HG02763 (cell line): ENCODE results near the gene PPP1R13B.

Experiments used
- ATAC-seq: cut with Tn5 transposase; IDR thresholded peaks from one replicate; pipeline ENCODE4 v1.9.1; 2021; ENCODE audit warnings: mild to moderate bottlenecking, moderate library complexity; ENCODE audit not compliant: unreplicated experiment

PPP1R13B gene

GRCh38 chr14:103733651-103734050 lies 113.7 kb downstream of the PPP1R13B start:
- ATAC-seq: no peak

- ATAC-seq: no peak
These were observed 114.3 kb downstream of the PPP1R13B start for GRCh38 chr14:103732868-103733620.

DNA sequence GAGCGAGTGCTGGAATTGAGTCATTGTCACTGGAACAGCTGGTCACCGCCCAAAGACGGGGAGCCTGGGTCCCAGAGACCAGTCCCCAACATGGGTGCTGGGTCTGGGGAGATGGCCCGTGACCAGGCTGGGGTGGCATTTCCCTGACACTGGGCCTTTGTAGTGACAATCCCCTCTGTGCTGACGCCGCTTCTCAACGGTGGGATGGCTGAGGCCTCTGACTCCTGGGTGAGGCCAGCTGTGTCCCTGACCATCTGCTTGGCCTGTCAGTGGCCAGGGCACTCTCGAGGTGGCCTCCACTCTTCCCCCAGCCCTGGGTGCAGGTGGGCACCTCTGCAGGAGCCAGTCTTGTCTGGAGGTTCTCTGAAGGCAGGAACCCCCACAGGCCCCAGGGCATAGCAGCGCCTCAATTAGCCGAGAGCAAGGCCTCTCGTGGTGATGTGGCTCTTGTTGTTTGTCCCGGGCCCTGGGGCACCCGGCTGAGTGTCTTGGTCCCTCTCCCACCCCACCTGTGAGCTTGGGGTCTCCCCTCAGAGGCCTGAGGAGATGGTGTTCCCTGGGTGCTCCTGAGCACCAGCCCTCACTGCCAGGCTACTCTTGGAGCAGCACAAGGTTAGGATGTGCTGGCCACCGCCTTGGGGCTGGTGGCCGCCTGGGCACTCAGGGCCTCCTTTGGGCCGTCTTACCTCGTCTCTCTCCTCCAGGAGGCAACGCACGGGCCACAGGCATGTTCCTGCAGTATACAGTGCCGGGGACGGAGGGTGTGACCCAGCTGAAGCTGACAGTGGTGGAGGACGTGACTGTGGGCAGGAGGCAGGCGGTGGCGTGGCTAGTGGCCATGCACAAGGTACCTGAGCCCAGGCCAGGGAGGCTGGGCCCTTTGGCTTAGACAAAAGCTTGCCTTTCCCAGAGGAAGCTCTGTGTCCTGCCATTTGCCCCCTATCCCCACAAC lies 115.2 kb downstream of the PPP1R13B start:
- no peak for ATAC-seq

DNA sequence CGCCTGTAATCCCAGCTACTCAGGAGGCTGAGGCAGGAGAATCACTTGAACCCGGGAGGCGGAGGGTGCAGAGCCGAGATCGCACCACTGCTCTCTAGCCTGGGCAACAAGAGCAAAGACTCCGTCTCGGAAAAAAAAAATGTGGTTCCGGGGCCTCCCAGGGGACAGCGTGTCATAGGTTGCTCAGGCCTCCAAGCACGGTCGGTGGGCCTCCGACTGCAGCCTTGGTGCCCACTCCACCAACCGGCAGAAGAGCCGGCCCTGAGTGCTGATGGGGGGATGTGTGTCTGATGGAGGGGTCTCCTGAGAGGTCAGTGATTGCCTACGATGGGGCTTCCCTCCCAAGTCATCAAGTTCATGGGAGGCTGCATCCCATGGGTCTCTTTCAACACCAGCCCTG lies 115.9 kb downstream of the PPP1R13B start:
- no peak for ATAC-seq

DNA sequence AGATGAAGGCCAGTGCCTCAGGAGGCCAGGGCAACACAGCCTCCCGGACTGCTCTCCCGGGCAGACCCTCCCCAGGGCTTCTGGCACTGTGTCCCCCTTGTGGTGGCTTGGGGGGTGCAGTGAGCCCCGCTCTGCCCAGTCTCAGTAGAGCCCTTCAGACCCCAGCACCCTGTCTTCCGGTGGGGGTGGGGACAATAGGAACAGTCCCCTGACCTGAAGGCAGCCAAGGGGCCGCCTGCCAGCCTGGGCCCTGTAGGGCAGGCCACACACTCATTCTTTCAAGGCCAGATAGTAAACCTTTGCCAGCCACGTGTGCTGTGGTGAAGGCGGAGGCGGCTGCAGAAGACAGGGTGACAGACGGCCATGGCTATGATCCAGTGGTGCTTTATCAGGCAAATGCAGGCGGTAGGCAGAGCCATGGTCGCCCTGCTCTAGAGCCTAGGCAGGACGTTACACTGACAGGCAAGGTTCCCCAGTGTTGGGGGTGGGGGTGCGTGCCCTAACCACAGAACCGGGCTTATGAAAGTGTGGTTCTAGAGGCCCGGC lies 116.8 kb downstream of the PPP1R13B start:
- no peak for ATAC-seq

- no peak for ATAC-seq
These were observed 117.6 kb downstream of the PPP1R13B start for GRCh38 chr14:103729496-103730448.

DNA sequence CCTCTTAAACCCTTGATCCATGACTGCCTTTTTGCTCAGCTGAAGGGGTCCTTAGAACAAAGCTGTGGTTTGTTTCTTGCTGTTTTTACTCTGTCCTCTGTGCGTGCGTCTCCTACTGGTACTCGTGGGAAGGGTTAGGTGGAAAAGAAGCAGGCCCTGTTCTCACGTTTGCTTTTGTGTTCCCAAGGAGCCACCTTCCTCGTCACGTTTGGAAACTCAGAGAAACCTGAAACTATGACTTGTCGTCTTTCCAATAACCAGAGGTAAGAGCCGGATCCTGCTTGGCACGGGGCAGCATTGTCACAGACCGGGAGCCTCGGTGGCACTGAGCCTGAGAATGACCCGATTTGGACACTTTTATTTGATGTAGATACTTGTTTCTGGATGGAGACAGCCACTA lies 118.7 kb downstream of the PPP1R13B start:
- no peak for ATAC-seq

- ATAC-seq: no peak
These were observed 119.2 kb downstream of the PPP1R13B start for GRCh38 chr14:103728141-103728540.

GRCh38 chr14:103727313-103727980 lies 119.9 kb downstream of the PPP1R13B start:
- ATAC-seq: no peak

GRCh38 chr14:103726474-103726873 lies 120.9 kb downstream of the PPP1R13B start:
- no peak for ATAC-seq

GRCh38 chr14:103725739-103726395 lies 121.5 kb downstream of the PPP1R13B start:
- ATAC-seq: no peak

DNA sequence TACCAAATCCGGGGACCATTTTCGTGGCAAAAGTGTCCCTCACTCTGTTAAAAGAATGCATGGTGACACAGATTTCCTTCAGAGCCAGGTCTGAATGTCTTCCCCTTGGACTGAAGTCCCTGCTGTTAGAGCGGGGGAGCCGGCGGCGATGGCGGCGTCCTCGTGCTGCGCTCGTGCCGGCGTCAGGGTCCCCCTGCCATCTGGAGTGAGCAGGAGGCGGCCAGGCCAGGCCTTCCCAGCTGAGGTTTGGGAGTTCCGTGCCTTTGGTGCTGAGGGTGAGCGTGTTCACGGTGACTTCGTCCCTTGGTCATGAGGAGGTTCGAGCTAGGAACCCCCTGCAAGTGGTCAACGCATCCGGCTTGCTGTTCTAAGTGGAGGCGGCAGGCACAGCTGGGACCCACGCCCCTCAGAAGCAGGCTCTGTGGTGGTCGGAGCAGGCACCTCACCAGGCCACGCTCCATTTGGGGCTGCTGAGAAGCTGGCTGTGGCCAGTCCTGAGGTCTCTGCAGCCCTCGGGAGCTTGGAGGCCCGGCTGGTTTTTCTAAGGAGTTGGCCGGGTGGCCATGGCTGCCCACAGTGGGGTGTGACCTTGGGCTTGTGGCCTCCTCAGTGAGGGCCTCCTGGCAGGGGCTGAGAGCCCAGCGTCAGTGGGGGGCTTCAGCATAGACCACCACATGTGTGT lies 122.2 kb downstream of the PPP1R13B start:
- no peak for ATAC-seq

DNA sequence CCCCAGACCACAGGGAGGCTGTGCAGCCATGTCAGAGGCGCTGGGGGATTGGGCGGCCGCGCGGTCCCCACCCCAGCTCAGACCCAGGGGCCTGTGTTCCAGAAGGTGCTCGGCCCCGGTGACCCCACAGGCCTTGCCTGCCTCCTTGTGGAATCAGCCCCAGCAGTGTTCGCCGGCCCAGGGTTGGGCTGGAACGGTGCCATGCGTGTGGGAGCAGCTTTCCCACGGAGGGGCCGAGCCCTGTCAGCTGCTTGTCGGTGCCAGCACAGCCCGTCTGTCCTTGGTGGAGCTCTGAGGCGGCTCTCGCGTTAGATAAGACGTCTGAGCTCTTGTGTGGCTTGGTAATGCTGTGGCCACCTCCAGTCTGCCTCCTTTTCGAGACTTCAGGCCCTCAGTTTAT lies 123.3 kb downstream of the PPP1R13B start:
- ATAC-seq: no peak

GRCh38 chr14:103723748-103724081 lies 123.7 kb downstream of the PPP1R13B start:
- ATAC-seq: no peak

DNA sequence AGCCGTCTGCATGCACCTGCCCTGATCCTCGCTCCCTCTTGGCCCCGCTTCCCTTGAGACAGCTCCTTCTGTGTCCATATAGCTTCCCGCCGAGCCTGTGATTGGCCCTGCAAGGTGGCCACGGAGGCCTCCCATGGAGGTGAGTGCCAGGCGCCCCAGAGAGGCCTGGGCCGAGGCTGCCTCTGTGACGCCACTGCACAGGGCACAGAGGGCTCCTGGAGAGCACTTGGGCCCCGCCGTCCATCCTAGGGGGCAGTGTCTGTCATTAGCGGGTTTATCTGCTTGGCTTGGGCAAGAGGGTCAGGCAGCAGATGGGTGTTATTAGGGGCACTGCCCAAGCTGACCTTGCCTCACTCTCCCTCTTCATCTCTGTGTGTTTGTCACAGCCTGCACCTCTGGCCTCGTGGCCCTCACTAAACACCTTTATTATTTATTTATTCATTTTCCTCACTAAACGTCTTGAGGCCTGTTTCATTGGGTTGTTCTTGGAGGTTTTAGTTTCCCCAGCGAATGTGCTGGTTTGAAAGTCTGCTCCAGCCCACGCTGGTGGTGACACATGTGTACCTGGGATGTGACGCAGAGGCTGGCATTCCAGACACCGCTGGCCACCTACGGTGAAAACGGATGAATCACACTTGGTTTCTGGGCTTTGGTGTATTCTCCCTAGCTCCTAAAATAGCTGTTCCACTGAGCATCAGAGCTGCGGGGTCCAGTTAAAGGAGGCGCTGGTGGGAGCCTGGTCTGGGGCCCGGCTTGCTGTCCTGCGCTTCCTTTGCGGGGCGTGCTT lies 125.8 kb downstream of the PPP1R13B start:
- ATAC-seq: no peak

GRCh38 chr14:103719751-103720150 lies 127.6 kb downstream of the PPP1R13B start:
- ATAC-seq: no peak

DNA sequence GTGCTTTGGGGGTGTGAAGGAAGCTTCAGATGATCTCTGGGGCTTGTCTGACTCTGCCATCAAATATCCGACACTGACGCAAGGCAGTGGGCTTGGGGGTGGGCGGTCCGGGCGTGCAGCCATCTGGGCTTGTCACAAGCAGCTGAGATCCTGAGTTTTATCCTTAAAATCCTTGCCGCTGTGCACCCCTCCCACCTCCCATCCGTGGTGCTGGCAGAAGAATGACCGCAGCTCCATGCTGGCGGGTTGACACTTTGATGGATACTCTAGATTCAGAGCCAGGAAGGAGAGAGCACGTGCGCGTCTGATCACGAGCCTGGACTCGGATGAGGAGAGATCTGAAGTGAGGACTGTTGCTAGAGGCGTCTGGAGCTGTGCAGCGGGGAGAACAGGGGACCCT lies 128.8 kb downstream of the PPP1R13B start:
- no peak for ATAC-seq

- no peak for ATAC-seq
These were observed 130.4 kb downstream of the PPP1R13B start for GRCh38 chr14:103716899-103717411.
